Fibroblast of the conjunctiva (primary cell): ENCODE measurements around the gene MPC2.
"Not testable (repeated sequence)": the region's sequence is repeated elsewhere in the genome, so short reads cannot be mapped to it uniquely, and the experiment has no call there.

Experiments
- DNase-seq: peaks from one replicate; pipeline ENCODE4 v3.0.0-alpha.2; 2010; ENCODE audit warnings: low read depth

MPC2 gene

DNA sequence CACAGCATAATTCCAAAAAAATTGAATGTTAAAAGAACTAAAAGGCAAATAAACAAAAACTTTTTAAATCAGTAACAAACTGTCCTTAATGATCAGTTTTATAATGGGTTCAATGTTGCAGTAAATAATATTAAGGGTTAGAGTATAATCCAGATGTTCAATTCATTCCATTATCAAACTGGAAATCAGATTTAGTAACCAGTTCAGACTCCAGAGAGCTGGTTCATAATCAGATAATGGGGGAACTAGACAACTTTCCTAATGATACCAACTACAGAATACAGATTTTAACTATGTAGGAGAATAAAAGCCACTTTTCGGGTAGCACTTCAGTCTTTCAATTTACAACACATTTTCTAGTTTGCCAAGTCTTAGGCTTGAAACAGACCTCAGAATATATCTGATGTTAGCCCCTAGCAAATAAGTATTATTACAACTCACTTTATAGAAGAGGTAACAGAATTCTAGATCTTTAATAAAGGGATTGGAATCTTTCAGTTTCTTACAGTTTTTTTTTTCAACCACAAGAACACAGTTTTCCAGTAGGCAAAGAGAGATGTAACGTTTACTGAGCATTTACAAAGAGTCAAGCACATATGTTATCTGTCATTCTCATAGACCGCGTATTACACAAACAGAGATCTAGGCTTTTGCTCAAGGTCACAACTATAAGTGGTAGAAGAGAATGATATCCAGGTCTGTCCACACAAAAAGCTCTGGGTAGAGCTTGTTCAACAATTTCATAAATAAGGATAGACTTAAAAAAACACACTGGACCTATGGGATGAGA, 2.3 kb downstream of the MPC2 start:
- no peak for DNase-seq

DNA sequence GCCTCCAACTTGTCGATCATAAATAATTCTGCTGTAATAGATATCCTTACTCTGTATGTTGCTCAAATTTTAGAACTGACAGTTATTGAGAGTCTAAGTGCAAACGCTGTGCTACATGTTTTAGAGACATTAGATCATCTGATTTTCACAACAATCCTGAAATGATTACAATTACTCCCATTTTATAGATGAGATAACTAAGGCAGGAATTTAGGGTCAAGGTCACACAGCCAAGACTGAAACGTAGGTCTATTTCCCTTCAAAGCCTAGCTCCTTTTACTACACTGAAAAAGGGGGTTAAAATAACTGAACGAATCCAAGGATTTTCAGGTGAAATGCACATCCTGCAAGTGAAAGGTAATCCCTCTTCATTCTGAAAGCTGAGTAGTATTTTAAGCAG, 3.1 kb downstream of the MPC2 start:
- no peak for DNase-seq

DNA sequence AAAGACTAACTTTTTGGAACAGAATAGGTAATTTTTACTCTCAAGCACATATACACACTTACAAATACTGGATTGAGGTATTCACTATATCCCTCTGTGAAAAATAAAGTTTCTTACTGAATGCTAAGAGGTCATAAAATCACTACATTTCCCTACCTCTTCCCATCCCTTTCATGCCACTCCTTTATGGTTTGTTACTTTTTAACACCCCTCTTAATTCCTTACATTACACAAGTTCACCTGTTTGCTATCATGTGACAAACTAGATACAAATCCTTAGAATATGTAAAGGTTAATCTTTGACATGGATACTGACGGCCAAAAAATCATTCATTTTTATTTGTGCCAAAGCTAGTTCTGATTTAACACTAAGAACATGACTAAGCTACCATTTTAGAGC, 7.1 kb downstream of the MPC2 start:
- DNase-seq = no peak

DNA sequence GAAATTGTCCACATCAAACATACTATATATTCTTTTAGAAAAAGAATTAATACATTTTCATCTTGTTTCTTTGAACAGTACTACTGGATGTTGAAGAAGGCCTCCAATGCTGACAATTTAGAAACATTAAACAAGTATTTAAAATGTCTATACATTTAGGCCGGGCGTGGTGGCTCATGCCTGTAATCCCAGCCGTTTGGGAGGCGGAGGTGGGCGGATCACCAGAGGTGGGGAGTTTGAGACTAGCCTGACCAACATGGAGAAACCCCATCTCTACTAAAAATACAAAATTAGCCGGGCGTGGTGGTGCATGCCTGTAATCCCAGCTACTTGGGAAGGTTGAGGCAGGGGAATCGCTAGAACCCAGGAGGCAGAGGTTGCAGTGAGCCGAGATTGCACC, 8.0 kb downstream of the MPC2 start:
- DNase-seq = not testable (repeated sequence)

DNA sequence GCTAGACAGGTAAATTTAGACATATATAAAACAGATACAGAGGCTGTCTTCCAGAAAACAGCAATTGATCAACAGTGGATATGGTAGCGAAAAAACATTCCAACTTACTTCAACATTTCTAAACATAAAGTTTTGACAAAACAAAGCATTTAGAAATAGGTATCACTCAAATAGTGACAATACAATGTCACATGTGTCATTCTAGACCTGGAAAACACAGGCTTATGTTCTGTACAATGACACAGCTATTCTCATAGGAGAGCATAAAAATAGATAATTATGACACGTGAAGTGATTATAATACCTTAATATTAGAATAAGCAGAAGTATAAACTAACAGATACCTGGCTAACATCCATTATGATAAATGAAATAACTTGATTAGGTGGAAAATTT, 8.4 kb downstream of the MPC2 start:
- DNase-seq = no peak

DNA sequence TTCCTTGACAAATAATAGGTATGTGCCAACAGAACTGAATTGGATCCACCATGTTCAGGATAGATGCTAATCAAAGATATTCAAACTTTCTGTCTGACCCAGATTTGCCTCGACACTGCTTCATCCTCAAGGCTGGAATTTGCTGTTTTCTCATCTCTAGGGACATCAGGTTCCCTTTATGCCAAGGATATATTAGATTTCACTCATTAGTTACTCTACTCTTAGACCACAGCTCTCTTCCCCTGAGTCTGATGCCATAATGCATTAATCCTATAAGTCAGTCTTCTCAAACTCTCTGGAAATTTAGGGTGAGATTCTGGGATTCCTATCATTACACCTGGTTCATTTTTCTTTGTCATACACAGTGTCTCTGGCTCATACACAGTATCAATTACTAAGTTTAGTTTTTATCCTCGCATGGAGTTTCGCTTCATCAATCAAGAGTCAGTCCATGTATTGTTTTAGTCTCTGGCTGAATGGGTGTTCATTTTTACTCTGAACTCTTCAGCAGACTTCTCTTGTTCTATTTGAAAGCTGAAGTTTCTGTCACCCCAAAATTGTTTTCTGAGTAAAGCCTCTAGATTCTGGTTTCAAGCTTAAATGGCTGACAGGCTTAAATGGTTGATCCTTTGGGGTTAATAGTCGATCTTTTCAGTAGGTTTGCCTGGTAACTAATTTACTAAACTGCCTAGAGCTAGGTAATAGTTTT, 9.7 kb downstream of the MPC2 start:
- DNase-seq = no peak

DNA sequence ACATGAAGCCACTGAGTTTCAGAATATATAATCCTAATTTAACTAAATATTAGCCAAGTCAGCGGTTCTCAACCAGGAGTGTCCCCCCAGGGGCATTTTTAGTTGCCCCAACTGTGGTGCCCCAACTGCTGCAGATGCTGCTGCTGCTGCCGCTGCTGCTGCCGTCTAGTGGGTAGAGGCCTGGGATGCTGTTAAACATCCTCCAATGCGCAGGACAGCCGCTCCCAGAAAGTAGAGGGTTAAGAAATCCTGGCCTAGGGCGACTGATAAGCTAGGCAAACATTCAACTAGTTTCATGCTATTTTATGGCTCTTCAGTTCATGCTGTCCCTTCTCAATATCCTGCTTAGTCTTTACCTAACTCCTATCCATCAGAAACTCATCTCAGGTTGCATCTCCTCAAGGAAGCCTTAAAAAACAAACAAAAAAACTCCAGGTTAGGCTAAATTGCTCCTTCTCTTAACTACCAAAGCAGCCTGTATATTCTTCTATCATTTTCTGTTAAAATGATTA, 10.3 kb downstream of the MPC2 start:
- no peak for DNase-seq

DNA sequence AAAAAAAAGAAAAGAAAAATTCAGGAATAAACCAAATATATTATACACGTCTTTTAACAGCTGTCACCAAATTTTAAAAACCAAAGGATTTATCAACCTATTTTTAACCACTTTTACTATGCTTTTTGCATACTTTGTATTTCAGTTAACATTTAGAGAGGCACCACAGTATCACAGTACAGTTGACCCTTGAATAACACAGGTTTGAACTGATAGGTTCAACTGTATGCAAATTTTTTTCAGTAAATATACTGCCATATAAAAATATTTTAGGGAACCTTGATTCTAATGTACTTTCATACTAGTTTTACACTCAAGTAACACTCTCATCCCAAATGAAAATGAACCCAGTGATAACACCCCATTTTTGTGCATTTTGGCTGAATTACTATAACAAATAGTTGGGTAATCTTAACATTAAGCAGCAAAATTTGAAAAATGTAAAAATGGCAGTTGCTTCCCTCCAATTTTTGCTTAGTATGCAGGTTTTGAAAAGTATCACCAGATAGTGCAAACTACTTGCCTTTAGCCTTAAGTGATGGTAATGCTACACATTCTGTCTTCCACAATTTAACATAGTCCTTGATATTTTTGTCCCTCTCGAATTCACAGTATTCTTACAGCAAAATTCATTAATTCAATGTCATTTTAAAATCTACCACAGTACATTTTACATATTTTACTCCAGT, 12.2 kb downstream of the MPC2 start:
- no peak for DNase-seq

DNA sequence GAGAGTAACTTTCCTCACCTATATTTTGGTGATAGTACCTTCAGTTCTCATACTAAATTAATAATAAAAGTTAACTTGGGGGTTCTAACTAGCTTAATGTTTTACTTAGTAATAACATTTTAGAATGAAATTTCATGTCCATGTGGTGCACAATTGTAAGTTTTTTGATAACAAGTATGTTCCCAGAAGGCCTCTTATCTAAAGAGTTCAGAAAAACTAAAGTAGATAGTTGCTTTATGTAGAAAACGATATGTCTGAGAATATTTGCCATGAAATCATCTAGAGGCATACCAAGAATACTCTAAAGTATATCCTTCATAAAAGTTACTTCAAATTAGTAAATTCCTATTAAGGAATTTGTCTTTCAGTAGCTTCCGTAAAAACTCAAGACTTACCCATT, 12.8 kb downstream of the MPC2 start:
- no peak for DNase-seq

DNA sequence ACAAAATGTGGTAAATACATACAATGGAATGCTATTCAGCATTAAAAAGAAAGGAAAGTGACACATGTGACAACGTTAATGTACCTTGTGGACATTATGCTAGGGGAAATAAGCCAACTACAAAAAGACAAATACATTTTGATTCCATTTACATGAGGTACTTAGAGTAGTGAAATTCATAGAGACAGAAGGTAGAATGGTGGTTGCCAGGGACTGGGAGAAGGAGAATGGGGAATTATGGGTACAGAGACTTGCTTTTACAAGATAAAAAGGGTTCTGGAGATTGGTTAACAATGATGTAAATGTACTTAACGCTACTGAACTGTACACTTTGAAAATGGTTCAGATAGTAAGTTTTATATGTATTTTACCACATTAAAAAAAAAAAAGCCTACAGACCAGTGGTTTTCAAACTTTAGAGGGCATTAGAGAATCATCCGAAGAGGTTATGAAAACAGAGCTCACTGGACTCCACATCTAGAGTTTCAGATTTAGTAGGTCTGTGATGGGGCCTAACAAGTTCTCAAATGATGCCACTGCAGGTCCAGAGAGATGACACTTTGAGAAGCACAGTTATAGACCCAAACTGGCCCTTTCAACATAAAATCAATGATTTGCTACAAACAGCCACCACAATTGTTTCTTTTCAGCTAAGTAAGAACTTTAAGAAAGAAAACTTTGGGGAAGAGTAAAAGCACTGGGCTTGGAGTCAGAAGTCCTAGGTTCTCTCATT, 13.4 kb downstream of the MPC2 start:
- no peak for DNase-seq

DNA sequence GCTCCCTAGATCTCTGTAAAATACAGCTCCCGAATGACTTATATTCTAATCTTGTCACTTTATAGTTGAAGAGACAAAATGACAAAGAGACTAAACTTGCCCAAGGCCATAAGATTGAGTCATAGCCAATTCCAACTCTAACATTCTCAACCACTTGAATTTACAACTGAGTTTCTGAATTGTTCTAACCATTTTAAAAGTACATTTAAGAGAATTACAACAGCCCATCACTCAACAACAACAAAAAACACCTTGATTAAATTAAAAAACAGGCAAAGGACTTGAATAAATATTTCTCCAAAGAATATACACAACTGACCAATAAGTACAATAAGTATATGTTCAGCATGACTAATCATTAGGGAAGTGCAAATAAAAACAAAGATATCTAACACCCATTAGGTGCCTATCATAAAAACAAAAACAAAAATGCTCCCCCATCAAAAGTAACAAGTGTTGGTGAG, 14.2 kb downstream of the MPC2 start:
- no peak for DNase-seq

DNA sequence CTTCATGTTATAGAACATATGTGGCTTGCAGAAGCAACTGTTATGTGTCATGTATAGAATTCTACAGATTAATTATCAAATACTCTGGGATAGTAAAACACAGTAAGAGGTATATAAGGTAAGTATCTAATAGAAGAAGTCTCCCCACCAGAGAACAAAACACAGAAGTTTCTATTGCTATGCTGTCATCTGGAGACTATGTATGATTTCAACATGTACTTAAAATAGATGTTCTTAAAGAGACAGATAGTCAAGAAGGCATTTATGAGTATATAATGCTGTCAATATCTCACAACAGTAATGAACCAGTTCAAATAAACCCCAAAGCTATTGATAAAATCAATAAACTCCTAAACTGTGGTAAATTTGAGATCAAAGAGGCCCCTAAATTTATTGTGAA, 14.8 kb downstream of the MPC2 start:
- DNase-seq = no peak

DNA sequence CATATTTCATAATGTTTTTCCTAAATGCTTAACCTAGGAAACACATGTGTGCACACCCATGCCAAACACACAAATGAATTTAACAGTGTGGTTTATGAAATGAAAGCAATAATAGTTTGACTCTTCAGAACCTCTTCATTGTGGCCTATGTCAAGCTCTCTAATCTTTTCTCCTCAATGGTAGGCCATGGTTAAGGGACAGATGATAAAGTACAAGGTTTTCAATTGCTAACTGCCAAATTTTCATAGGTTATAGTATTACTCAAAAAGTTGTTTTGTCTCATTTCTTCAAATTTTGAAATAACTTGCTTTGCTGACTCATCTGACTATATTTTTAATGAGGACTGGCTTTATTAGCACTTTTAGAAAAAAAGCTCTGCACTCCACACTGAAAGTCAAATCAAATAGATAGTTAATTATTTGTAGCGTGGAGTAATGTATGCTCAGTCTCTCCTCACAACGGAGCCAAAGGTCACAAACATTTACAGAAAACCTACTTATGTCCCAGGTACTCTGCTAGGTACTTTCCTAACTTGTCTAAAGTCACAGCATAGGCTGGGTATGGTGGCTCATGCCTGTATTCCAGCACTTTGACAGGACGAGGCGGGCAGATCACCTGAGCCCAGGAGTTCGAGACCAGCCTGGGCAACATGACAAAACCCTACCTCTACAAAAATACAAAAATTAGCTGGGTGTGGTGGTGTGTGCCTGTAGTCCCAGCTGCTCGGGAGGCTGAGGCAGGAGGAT, 19.9 kb downstream of the MPC2 start:
- no peak for DNase-seq

DNA sequence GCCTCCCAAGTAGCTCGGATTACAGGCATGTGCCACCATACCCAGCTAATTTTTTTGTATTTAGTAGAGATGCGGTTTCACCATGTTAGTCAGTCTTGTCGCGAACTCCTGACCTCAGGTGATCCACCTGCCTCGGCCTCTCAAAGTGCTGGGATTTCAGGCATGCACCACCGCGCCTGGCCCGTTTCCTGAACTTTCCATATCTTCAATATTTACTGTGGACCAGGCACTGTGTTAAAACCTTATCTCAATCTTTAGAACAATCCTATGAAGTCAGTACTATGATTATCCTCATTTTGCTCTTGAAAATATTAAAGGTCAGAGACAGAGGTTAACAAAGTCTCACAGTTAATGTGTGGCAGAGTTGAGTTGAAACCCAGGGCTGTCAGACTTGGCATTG, 21.3 kb downstream of the MPC2 start:
- DNase-seq = no peak

DNA sequence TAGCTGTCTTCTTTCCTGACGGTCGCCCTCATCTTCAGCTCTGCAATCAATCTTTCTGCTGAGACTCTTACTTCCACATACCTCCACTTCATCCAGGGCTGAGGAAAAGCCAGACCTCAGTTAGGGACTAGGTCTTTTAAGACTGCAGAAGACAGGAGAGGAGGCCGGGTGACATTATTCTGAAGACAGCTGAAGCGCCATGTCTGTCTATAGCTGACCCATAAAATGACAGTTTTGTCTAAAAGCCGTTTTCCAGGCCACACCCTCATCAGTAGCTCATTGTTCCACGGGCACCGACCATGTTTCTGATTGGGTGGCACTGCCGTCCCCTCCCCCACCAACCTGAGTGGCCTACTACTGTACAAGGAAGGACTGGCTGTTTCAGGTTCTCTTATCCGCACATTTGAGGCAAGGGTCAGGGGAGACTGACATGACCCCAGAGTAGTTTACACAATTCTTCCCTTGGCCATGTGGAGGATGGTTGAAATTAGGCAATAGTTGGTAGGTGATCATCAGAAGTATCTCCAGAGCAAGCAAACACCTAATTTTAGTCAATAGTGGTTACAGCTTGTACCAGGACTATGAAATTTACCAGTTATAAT, 22.9 kb downstream of the MPC2 start, which contains the start of gene ADCY10:
ADCY10 (minus strand) TSS at position 240 of the 602 bp plus-strand sequence. CDS start 8,994 bp downstream, outside the sequence.
- DNase-seq = no peak

DNA sequence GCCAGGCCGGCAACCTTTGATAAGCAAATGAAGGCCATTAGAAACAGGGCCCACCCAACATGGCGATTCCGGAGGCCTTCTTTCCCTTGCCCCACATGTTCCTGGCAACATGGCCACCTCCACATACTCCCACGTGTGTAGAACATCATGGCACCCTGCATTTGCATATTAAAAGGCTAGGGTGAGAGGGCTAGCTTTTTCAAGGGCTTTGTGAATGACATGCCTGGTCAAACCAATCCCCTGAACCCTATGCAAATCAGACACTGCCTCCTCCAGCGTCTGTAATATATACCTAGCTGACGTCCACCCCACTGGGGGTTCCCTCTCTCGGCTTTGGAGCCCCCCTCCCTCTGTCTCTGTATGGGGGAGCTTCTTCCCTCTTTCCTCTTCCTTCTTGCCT, 24.6 kb downstream of the MPC2 start:
- DNase-seq = no peak

DNA sequence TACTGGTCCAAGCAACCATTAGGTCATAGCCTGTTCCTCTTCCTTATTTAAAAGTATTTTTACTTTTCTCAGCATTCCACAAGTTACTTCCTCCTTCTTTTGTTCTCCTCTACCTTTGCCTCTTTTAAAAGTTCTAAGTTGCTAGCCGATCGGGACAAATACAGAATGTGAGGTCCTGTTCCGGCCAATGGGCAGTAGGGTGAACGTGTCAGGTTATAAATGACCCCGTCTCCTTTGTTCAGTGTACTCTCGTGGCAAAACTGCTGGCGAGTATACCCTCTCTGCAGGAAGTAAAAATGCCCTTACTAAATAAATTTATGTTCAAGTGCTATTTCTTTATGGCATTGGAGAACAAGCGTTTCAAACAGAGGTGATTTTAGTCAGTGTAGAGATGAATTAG, 25.5 kb downstream of the MPC2 start:
- no peak for DNase-seq

DNA sequence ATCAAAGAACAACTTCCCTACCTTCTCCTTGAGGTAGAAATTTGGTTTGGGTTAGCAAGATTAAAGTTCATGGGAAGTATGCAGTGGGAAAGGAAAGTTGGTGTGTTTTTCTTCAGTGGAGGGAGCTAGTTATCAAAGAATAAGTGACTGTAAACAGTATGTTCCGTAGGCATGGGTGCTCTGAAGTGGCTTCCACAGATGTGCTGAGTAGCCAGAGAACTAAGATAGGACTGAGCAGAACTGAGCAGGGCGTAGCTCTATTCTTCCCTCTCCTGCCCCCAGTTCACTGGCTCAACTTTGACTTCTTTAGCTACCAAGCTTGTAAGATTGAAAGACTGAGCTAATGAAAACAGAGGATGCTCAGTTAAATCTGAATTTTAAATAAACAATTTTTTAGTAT, 26.3 kb downstream of the MPC2 start:
- no peak for DNase-seq

DNA sequence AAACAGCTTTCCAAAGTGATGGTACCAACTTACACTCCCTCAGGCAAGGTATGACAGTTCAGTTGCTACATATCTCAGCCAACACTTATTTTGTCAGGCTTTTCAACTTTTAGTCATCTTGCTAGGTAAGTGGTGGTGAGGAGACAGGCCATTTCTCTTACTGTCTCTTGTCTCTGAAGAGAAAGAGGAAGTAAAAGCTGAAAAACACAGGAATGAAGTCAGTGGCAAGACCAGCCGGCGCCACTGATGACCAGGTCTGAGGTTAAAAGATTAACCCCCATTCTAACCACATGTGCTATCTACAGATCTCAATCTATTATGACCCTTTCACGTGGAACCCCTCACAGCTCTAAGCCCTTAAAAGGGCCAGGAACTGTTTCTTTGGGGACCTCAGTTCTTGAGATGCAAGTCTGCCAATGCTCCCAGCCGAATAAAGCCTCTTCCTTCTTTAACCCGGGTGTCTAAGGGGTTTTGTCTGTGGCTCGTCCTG, 27.1 kb downstream of the MPC2 start:
- DNase-seq = no peak

DNA sequence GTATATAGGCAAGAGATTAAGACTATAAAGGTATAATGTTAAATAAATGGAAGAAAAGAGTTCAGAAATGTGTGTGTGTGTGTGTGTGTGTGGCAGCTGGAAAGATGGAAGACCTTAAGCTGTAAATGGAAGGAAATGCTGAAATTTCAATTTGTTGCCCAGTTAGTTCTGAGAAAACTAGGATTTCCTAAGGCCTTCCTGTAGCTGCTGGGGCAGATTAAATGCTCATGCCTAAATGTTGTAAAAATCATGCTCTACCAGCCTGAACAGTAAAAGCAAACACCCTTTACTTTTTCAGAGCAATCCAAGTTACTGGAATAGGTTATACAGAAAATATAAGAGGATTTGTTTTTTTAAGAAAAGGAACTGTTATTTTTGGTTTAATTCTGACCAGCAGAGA, 31.2 kb downstream of the MPC2 start:
- DNase-seq = no peak

DNA sequence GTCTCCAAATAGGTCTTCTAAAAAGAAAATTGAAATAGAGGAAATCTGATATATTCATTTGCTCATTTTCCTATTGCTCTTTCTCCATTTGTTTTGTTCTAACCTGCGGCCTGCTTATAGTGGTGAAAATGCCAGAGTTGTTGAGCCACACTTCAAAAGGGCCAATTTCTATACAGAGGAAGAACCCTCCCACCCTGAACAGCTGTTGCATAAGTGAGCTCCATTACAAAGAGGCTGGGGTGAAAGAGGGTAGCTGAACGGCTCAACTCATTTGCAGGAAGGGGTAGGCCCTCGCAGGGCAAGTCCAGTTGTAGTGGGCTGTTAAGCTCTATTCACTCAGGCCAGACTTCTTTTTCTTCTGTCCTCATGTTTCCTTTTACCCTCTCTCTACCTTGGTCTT, 31.7 kb downstream of the MPC2 start:
- no peak for DNase-seq
